VCaP (cell line): Measurements from ENCODE around the gene FBLN5.

Source experiments
- H3K27ac ChIP-seq: fragments of 450-650 bp; 2 replicates; pipeline ENCODE4 v1.5.1; 2017
- CTCF ChIP-seq: fragments of 450-650 bp; conservative IDR thresholded peaks from 2 replicates; pipeline ENCODE4 v1.5.1; 2017; ENCODE audit warnings: mild to moderate bottlenecking, moderate library complexity

FBLN5 gene

GRCh38 chr14:91867316-91867988 is 80.0 kb downstream of the FBLN5 start, which contains the start of gene TC2N:
TSS of gene TC2N (minus strand) at chr14:91867536. CDS start at chr14:91813769, 53,767 bp downstream.
- no peak for TF ChIP-seq CTCF
- no peak within 1 kb of the TSS for H3K27ac ChIP-seq

- TF ChIP-seq CTCF: no peak
- no peak overlapping the region for H3K27ac ChIP-seq
Observed at GRCh38 chr14:91866511-91867295, 80.8 kb downstream of the FBLN5 start.

GRCh38 chr14:91866061-91866460 is 81.4 kb downstream of the FBLN5 start:
- TF ChIP-seq CTCF: no peak
- no peak overlapping the region for H3K27ac ChIP-seq

GRCh38 chr14:91862417-91862816 is 85.1 kb downstream of the FBLN5 start:
- TF ChIP-seq CTCF: no peak
- no peak overlapping the region for H3K27ac ChIP-seq

GRCh38 chr14:91861091-91861490 is 86.4 kb downstream of the FBLN5 start:
- TF ChIP-seq CTCF: no peak
- no peak overlapping the region for H3K27ac ChIP-seq

GRCh38 chr14:91860238-91860637 is 87.3 kb downstream of the FBLN5 start:
- H3K27ac ChIP-seq: no peak overlapping the region
- no peak for TF ChIP-seq CTCF

- no peak for TF ChIP-seq CTCF
- H3K27ac ChIP-seq: no peak overlapping the region
Observed at GRCh38 chr14:91858536-91859275, 88.8 kb downstream of the FBLN5 start.
